K562 (cell line): ENCODE measurements around the gene SPEM3.
"Not testable (repeated sequence)": the region's sequence is repeated elsewhere in the genome, so short reads cannot be mapped to it uniquely, and the experiment has no call there.

ENCODE experiments used
- CLOCK ChIP-seq: fragments of 250-450 bp; sonication (Bioruptor Pico); IDR thresholded peaks from 2 replicates; pipeline ENCODE4 v1.4.0; 2020; ENCODE audit warnings: mild to moderate bottlenecking, moderate library complexity, borderline replicate concordance
- POLR2A ChIP-seq: fragments of 450-650 bp; conservative IDR thresholded peaks from 2 replicates; pipeline ENCODE4 v1.6.1; 2016
- TEAD2 ChIP-seq: fragments of 450-650 bp; IDR thresholded peaks from 2 replicates; pipeline ENCODE4 v1.6.1; 2016; ENCODE audit warnings: missing genetic modification characterization, control low read depth, missing compliant biosample characterization
- ZNF212 ChIP-seq: fragments of 450-650 bp; formaldehyde crosslinking; IDR thresholded peaks from 2 replicates; pipeline ENCODE4 v1.4.0; 2020; ENCODE audit warnings: mild to moderate bottlenecking
- ZZZ3 ChIP-seq: fragments of 450-650 bp; IDR thresholded peaks from 2 replicates; pipeline ENCODE4 v1.6.1; 2016; ENCODE audit warnings: antibody characterized with exemption, mild to moderate bottlenecking, moderate library complexity

GRCh38 chr17:7469843-7470242 lies 41.2 kb downstream of the SPEM3 start:
- TF ChIP-seq POLR2A; TEAD2 (tag); ZNF212 (CRISPR knock-in tag); ZZZ3; CLOCK (CRISPR knock-in tag): not testable (repeated sequence)
